Vagina (tissue), 2 donors: Measurements from ENCODE around the gene PANK4.

ENCODE experiments used
- POLR2A ChIP-seq, 2 donors: fragments of 450-650 bp; IDR thresholded peaks; one replicate each; pipeline ENCODE4 v1.6.1; 2017; ENCODE audit warnings: antibody characterized with exemption in 2 of 2, mild to moderate bottlenecking in 2 of 2, moderate library complexity in 2 of 2
- POLR2AphosphoS5 ChIP-seq, 2 donors: sonication (generic); formaldehyde crosslinking; IDR thresholded peaks; one replicate each; pipeline ENCODE4 v1.9.0; 2017; ENCODE audit warnings: antibody characterized with exemption in 2 of 2, mild to moderate bottlenecking in 2 of 2, low read depth in 1 of 2; ENCODE audit not compliant: insufficient read depth in 1 of 2
- TF ChIP-seq, protein P1 (sequence below), 3 experiments: fragments of 450-650 bp in 2 of 3; fragments of 200-600 bp in 1 of 3; sonication (generic) in 1 of 3; IDR thresholded peaks; one replicate each; pipeline ENCODE4 v1.5.1; 2017 to 2019; ENCODE audit warnings: antibody characterized with exemption in 3 of 3, mild to moderate bottlenecking in 2 of 3, moderate library complexity in 2 of 3

DNA sequence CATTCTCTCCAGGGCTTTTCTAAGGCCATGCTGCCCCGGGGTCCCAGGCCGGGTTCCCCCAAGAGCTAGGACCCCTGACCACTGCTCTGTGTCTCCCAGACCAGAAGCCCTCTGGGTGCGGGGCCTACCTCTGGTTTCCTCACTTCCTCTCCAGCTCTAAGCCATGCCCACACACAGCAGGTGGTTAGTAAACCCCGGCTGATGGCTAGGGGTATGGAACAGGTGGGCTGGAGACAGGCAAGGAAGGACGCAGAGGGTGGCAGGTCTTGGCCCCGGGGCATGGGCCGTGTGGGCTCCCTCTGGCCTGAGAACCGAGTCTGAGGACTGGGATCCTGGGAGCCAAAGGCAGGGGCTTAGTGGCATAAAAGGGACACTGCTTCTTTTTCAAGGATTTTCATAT, 66.2 kb downstream of the PANK4 start:
- TF ChIP-seq, protein P1, sequence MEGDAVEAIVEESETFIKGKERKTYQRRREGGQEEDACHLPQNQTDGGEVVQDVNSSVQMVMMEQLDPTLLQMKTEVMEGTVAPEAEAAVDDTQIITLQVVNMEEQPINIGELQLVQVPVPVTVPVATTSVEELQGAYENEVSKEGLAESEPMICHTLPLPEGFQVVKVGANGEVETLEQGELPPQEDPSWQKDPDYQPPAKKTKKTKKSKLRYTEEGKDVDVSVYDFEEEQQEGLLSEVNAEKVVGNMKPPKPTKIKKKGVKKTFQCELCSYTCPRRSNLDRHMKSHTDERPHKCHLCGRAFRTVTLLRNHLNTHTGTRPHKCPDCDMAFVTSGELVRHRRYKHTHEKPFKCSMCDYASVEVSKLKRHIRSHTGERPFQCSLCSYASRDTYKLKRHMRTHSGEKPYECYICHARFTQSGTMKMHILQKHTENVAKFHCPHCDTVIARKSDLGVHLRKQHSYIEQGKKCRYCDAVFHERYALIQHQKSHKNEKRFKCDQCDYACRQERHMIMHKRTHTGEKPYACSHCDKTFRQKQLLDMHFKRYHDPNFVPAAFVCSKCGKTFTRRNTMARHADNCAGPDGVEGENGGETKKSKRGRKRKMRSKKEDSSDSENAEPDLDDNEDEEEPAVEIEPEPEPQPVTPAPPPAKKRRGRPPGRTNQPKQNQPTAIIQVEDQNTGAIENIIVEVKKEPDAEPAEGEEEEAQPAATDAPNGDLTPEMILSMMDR (IDR thresholded peaks at IDR 0.05) = no peak
- TF ChIP-seq POLR2AphosphoS5 (IDR thresholded peaks at IDR 0.05; ENCODE audit: insufficient read depth in 1 of 2, low read depth in 1 of 2) (no peak), POLR2A (IDR thresholded peaks at IDR 0.05) (no peak)
